GM18499 (cell line): ENCODE data around the gene AFAP1.
"Not testable (repeated sequence)": the region's sequence is repeated elsewhere in the genome, so short reads cannot be mapped to it uniquely, and the experiment has no call there.

Source experiments
- ATAC-seq: cut with Tn5 transposase; IDR thresholded peaks from one replicate; pipeline ENCODE4 v1.9.1; 2021; ENCODE audit warnings: moderate number of reproducible peaks; ENCODE audit not compliant: insufficient read depth, unreplicated experiment

AFAP1 gene

DNA sequence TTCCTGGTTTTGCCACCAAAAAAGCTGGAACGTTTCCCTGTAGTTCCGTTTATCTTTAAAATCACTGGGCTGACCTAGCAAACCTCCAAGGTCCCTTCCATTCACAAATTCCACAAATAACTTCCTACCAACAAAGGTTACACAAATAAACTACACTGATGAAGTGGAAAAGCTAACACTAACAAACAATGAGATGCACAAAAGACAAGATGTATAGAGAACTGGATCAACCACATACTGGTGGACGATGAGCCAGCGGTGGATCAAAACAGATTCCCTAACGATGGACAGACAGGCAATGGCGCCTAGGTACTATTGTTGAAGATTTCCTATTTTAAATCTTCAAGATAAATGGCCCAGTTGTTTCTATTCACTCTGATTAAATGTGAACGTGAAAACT, 15.5 kb downstream of the AFAP1 start:
- no peak for ATAC-seq

DNA sequence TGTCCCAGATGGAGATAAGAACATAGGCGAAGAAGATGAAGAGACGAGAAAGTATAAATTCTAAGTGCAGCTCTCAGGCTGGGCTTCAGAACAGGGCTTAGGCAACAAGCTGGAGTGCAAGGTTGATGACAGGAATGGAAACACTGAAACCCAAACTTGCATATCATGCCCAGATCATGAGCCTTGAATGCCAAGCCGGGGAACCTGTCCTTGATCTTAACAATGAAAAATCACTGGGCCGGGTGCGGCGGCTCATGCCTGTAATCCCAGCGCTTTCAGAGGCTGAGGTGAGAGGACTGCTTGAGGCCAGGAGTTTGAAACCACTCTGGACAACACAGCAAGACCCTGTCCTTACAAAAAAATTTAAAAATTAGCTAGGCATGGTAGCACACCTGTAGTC, 17.2 kb downstream of the AFAP1 start:
- no peak for ATAC-seq

DNA sequence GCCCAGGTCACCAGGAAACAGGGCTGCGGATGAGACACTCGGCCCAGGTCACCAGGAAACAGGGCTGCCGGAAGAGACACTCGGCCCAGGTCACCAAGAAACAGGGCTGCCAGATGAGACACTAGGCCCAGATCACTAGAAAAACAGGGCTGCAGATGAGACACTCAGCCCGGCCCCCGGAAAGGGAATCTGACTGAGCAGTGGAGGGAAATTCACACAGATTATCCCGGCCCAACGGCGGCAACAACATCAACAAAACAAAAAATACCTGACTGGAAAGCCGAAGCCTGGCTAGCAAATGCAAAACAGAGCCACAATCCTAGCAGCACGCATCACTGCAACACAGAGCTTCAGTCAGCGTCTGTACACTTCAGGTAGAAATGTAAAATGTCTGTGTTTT, 20.7 kb downstream of the AFAP1 start:
- ATAC-seq, result no peak

DNA sequence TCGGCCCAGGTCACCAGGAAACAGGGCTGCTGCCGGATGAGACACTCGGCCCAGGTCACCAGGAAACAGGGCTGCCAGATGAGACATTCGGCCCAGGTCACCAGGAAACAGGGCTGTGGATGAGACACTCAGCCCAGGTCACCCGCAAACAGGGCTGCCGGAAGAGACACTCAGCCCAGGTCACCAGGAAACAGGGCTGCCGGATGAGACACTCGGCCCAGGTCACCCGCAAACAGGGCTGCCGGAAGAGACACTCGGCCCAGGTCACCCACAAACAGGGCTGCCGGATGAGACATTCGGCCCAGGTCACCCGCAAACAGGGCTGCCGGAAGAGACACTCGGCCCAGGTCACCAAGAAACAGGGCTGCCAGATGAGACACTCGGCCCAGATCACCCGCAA, 21.5 kb downstream of the AFAP1 start:
- ATAC-seq, result not testable (repeated sequence)

DNA sequence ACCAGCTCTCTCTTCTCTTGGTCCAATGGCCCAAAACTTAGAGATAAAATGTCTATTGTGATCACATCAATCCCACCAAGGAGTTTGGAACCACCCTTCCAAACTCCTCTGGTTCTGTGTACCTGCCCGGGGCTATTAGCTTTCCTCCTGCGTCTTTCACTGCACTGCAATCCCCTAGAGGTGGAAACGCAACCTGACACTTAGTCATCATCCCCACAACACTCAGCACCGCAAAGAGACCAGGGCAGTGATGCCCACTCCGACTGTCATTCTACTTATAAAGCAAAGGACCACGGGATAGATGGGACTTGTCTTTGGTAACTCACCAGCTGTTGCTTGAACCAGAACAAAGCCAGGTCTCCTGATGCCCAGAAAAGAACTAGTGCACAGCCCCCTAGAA, 22.0 kb downstream of the AFAP1 start:
- ATAC-seq, result no peak

DNA sequence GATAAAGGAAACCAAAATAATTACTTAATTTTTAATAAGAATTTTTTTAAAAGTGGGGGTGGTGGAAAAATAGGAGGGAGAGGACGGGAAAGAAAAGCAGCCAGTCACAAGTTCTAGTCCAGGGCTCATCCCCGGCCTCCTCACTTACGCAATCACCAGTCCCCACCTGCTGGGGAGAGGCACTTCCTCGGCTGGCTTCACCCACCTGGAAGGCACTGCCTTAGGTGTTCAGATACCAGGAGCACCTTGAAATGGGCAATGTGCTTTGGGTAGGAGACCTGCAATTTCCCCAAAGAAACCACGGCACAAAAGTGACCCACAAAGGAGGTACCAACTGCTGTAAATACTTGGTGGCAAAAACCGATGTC, 23.8 kb downstream of the AFAP1 start:
- no peak for ATAC-seq

DNA sequence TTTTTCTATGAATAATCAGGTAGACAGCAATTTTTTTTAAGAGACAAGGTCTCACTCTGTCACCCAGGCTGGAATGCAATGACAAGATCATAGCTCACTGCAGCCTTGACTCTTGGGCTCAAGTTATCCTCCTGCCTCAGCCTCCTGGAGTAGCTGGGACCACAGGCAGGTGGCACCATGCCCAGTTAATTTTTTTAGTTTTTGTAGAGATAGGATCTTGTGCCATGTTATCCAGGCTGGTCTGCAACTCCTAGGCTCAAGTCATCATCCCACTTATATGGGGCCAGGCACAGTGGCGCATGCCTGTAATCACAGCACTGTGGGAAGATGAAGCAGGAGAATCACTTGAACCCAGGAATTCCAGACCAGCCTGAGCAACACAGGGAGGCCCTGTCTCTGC, 26.8 kb downstream of the AFAP1 start:
- ATAC-seq, result no peak

DNA sequence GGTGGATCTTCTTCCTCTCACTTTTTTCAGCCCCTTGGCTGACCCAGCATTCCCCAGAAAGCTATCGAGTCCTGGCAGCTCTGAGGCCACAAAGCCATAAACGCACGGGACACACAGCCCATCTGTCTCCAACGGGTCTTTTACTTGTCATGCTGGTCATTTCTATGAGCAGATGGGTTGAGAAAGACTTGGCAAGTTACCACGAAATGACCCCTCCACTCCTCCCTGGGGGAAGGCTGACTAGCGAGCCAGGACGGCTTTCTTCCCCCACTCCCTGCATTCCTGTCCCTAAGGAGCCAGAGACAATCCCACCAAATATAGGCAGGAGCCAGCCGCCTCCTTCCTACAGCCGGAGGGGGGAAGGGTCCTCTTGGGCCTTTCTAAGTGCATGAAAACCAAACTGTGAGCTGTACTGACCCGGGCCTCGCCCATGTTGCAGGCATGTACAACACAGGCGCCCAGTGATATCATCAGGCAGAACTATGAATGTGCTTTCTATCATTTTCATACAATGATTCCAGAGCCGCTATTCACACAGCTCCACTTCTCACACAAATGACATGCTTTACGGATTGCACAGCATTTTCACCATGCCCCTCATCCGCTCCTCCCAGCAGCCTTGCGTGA, 28.6 kb downstream of the AFAP1 start:
- no peak for ATAC-seq

DNA sequence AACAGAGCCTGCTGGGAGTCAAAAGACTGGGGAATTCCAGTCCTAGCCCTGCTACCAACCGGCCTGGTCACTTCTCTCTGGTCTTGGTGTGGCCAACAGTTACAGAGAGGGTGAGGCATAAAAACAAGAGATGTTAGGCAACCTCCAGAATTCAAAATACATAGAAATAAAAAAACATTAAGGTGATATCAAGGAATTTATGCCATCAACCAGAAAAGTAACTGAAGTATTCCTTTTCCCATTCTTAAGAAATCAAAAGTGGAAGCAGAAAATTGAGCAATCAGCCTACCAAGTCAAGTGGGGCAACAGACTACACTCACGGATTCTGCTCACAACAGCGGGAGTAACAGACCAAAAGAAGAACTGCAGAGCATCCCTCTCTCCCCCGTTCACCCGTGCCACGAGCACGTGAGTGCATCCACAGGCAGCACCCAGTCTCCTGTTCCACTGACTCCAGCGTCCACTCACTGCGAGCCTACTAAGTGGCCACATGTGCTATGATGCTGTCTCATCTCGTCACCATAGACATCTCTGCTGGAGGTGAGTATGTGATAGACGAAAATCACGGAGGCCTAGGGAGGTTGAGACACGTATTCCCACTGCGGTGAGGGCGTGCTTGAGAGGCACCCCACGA, 29.3 kb downstream of the AFAP1 start:
- no peak for ATAC-seq

DNA sequence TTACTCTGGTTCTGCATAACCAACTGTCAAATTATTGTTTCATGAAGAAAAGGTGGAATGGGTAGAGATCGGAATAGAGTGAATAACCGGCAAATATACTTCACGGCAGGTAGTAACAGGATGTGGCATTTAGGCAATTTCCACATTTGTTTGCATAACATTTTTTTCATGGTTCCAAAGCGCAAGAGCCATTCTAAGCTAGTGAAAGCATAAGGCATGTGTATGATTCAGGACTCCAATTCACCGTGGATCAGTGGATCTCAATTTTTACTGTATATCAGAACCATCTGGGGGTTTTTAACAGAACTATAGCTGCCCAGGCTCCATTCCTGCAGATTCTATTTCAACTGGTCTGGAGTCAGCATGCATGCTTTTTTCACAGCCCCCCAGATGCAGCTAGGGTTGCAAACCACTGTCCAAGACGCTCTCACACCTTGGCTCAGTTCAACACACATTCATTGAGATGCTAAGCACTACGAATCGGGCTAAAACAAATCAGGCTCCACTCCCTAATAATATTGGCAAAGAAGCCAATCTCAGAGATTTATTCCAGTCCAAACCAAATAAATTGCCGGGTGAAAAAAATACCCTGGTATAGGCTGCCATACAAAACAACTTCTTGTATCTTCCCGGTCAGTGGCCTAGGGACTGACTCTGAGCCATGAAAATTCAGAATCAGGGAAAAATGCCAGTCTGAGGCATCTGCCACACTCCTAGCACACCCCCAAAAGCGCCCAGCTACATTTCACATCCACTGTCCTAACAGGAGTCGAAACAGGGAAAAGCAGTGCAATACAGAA, 30.0 kb downstream of the AFAP1 start:
- ATAC-seq, result no peak

DNA sequence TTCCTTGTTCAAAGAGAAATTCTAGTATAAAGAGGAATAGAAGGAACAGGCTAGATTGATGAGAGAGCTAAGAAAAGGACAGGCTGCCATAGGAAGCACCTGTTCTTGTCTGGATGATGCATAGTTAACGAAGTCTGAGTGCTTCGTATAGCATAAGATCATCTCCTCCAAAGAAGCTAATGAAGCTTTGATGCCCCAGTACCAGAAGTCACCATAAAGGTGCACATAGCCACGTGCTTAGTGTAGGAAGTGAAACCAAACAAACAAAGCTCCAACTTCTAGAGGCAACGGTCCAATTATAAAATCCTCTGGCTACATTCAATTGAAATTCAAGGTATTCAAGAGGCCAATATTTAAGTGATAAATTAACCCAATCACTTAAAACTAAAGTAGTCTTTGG, 31.0 kb downstream of the AFAP1 start:
- no peak for ATAC-seq

DNA sequence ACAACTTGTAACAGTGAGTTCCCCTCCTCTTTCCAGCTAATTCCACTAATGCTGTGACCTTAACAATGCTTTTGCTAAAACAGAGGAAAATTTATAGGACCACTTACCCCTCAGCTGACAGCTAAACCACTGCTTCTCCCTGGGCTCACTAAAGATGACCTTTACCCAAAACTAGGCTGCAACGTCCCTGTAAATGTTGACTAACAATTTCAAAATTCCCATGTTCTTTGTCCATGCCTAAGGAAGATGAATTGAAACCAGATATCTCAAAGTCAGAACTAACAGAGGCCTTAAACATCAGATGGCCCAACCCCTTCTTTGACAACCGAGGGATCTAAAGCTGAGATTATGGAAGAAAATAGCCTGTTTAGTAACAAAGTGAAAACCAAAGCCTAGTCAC, 32.5 kb downstream of the AFAP1 start:
- ATAC-seq, result no peak

DNA sequence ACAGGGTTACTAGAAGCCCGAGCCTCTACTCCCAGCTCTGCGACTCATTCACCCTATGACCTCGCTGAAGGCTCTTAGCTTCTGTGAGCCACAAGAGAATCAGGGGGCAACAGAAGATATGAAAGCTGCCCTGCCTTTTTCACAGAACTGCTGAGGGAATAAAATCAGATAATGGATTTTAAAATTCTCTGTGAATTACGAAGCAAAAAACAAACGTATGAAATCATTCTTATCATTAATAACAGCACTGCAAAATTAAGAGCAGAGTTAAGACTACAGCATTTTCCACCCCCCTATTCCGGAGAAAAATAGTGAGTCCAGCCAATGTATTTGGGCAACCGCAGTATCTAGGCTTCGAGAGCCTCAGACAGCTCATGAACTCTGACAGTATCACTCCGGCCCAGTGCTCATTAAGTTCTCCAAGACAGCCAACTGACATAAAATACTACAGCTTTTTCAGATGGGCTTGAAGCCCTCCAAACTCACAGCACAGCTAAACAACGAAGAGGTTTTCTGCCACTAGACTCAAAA, 33.4 kb downstream of the AFAP1 start:
- ATAC-seq, result no peak

DNA sequence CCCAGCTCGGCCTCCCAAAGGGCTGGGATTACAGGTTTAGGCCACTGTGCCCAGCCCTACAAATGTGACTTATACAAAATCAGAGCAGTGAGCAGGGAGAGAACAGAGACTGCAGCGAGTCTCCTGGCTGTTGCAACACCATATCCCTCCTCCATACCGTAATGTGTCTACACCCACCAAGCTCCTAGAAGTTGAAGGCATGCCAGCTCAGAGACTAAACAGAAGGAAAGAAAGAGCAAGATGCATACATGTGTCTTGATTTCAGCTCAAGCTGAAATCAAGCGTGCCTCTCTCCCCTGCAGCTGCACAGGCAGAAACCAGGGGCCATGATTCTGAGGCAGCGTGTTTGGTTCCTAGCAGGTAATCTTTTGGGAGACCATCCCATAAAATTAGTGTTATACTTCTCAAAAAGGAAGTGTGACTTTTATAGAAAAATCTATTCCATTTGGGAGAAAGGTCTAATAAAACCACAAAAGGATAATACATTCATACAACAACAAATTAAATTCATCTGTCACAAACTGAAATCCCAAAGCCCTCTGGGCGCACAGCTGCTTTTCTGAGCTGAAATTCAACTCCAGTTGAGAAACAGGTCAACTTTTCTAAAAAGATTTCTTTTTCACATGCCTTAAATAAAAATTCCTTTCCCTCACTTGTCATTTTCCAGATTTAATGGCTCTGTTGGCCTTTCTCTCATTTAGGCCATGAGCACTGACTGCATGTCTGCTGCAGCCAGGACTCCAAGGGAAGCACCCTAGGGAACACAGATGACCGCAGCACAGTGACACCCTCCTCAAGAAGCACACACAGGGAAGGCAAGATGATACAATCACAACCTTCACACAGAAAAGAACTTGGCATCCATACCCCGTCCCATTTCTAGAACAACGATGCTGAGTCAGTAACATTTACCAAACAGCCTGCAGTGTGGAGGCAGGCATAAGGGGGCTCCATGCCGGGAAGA, 34.4 kb downstream of the AFAP1 start:
- no peak for ATAC-seq

DNA sequence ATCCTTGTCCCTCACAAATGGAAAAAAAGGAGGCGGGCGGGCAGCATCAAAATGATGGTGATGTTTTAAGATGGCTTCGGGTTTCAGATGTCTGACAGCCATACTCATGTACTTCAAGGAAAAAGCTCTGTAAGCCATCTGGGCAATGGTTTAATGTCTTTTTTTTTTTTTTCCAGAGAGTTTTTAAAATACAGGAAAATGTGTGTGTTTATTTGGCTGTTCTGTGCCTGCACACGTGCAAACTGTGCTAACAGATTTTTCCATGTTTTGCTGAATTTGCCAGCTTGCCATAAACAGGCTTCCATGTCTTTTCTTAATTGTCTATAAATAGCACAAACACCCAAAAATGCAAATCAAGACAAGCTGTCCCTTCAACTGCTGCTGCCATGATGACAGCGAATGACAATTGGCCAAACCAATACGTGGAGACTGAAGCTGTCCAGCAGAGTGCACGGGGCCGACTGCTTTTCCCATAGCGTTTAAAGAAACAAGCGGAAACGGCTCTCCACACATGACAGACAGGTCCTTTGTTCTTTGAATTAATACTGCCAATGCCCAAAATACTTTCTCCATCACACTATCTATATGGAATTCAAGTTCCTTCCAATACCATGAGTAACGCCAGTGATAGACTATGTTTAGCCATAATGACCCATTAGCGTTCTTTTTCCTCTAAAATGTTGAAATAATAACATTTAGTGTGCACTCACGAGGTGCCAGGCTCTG, 35.7 kb downstream of the AFAP1 start:
- no peak for ATAC-seq

DNA sequence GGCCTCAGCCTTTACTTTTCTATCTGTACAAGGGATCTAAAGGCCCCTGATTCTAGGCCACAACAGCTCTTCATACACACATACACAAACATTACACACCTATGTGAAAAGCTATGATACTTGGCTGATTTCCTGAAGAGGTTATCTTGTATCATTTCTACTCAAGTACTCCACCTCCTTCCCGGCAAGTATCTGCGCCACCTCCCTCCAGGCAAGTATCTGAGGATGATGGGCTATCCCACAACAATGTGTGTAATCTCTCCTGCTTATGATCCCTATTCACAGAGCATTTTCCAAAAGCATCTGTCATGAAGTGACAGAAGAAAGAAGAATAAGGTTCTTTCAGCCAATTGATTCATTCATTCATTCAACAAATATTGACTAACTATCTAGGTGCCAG, 36.8 kb downstream of the AFAP1 start:
- ATAC-seq, result no peak

DNA sequence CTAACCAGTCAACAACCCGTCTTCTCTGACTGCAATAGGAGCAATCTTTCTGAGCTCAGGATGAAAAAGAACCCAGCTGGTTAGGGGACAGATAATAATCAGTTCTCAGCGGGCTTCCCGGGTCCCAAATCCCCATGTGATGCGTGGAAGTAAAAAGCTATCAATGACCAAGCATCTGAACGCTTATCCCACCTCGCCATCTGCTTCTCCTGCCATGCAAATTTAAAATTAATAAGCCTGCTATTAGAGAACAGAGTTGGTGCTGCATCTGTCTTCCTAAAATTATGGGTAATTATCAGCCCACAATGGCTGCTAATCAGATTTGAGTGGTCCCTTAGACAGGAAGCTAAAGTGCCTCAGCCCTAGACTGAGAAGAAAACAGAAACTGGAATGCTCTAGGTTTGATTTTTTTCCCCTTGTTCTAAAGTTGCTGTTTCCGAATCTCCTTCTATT, 37.5 kb downstream of the AFAP1 start:
- no peak for ATAC-seq

DNA sequence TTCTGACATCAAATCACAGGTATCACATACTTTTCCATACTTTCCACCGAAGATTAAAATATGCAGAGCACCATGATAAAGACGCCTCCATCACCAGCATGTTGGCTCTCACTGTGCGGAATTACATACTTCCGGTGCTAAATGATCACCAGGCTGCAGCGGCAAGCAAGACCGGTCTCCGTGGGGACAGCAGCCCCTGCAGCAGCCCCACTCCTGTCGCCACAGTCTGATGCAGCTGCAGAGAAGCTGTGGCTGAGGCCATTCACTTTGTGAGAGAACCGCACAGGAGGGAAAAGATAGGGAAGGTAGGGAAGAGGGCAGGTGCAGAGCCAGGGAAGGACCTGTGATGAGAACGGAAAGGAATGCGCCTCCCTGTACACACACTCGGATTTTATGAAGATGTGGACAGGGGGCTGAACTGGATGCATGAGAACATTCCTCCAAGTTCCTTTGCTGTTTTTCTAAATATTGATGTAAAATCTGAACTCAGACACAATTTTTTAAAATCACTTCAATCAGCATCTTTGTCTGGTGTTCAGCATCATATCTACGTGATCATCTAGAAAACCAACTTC, 38.3 kb downstream of the AFAP1 start:
- ATAC-seq, result no peak

DNA sequence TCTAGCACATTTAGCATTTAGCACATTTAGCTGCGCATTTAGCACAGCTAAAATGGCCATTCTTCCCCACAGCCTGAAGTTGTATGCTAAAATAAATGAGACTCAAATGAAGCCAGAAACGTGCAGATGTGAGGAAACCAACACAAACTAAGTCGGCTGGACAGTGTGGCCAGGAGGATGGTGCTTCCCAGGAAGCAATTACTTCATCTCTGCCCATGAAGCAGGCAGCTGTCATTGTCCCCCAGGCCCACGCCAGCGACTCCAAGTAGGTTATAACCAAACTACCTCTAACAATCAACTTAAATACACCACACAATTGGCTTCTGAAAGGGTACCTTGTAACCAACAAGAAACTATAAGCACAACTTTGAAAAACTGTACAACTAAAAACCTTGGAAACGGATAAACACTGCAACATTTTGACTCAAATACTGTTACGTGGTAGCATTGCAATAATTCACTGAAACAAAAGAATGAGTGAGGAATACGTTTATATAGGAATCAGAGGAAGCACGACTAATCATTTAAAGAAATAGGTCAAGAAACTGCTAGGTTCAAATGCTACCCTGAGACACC, 39.2 kb downstream of the AFAP1 start:
- no peak for ATAC-seq
